NT2/D1 (cell line): Measurements from ENCODE around the gene MMP13.

Experiments used
- DNase-seq: peaks from one replicate; pipeline ENCODE4 v3.0.0-alpha.2; 2011; ENCODE audit warnings: low read depth, low spot score
- H3K27me3 ChIP-seq: 2 replicates; pipeline ENCODE4 v1.6.0; 2011; ENCODE audit warnings: mild to moderate bottlenecking; ENCODE audit not compliant: insufficient read length, insufficient read depth
- H3K36me3 ChIP-seq: 2 replicates; pipeline ENCODE4 v1.6.1; 2011; ENCODE audit warnings: mild to moderate bottlenecking, low read length, mixed read lengths; ENCODE audit not compliant: insufficient read depth, insufficient read length
- H3K4me1 ChIP-seq: 2 replicates; pipeline ENCODE4 v1.5.1; 2011; ENCODE audit not compliant: insufficient read depth, insufficient read length
- H3K4me3 ChIP-seq: 2 replicates; pipeline ENCODE4 v1.5.1; 2011; ENCODE audit warnings: low read depth; ENCODE audit not compliant: insufficient read length
- H3K9ac ChIP-seq: 2 replicates; pipeline ENCODE4 v1.6.0; 2011; ENCODE audit warnings: low read depth; ENCODE audit not compliant: insufficient read length
- H3K9me3 ChIP-seq: 2 replicates; pipeline ENCODE4 v1.5.1; 2011; ENCODE audit warnings: mild to moderate bottlenecking, low read length; ENCODE audit not compliant: insufficient read depth
- SUZ12 ChIP-seq: IDR thresholded peaks from 2 replicates; pipeline ENCODE4 v1.6.1; 2011; ENCODE audit not compliant: insufficient read length, insufficient read depth; ENCODE audit errors: extremely low read depth
- YY1 ChIP-seq: IDR thresholded peaks from 2 replicates; pipeline ENCODE4 v1.6.1; 2011; ENCODE audit not compliant: insufficient read length, insufficient read depth
- ZNF274 ChIP-seq: IDR thresholded peaks from 2 replicates; pipeline ENCODE4 v1.6.1; 2011; ENCODE audit warnings: mild to moderate bottlenecking, low read depth, low read length

Gene MMP13

DNA sequence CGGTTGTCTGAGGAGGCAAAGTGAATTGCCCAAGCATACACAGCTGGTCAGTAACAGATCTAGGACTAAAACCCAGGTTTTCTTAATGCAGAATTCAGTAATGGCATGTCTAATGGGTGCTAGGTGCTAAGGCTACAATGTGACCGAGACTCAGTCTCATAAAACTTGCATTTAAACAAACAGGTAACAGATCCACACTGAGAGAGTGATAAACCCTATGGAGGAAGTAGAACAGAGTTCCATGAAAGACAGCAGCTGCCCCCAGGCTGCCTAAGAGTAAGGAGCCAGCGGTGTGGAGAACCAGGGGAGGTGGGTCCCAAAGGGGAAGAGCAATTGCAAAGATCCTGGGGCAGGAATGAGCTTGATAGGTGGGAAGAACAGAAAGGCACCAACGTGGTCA lies 27.3 kb downstream of the MMP13 start:
- H3K4me1 ChIP-seq, result peaks cover 3% of the 10 kb centered on the region
- DNase-seq, result no peak
- no peak for TF ChIP-seq YY1
- no peak for TF ChIP-seq SUZ12
- TF ChIP-seq ZNF274, result no peak
- no peaks in the 10 kb centered on the region for H3K36me3 ChIP-seq
- no peak overlapping the region for H3K9ac ChIP-seq
- H3K27me3 ChIP-seq, result no peaks in the 10 kb centered on the region
- no peak overlapping the region for H3K4me3 ChIP-seq
- H3K9me3 ChIP-seq, result no peaks in the 10 kb centered on the region

DNA sequence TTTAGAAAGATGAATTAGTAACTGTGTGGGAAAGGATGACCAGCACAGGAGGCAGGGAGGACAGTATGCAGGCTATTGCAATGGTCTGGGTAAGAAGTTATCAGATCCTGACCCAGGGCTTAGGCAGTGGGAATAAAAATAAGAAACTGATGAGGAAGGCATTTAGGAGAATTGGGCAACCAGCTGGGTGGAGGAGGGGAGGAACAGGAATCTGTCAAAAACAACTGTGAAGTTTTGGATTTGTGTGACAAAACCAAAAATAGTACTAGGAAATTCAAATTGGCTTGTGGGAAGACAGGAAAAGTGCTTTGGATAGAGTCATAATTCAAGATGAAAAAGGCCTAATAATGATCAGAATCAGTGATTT lies 27.9 kb downstream of the MMP13 start:
- H3K4me1 ChIP-seq, result peaks cover 3% of the 10 kb centered on the region
- H3K36me3 ChIP-seq, result no peaks in the 10 kb centered on the region
- H3K27me3 ChIP-seq, result no peaks in the 10 kb centered on the region
- H3K9me3 ChIP-seq, result no peaks in the 10 kb centered on the region
- H3K9ac ChIP-seq, result no peak overlapping the region
- no peak overlapping the region for H3K4me3 ChIP-seq
- TF ChIP-seq ZNF274 (no peak), YY1 (no peak), SUZ12 (no peak)
- DNase-seq, result no peak

DNA sequence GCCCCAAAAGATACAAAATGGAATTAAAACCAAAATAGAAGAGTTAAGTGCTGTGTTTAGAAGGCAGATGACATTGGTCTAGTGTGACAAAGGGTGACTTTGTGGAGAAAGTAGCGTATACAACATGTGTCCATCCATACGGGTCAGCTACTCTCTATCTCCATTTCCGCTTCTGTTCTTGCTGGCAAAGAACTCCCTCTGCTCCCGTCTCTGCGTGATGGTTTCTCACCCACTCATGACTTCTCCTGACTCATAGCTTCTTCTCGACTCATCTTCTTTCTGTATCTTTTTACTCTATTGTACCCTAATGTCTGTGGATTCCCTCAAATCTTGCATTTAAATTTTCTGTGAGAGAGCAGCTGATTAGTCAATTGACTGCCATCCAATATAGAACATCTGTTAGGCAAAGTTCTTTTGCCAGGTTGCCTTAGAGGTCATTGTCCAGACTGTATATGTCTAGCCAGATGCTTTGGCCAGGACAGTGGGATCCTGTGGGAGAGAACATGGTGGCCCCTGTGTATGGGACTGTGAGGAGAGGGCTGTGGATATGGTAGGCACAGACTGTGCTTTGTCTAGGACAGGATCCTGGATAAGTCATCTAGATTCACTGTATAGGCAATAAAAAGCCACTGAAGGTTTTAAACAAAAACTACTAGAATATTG lies 28.4 kb downstream of the MMP13 start:
- H3K9ac ChIP-seq, result no peak overlapping the region
- H3K36me3 ChIP-seq, result no peaks in the 10 kb centered on the region
- H3K9me3 ChIP-seq, result no peaks in the 10 kb centered on the region
- peaks cover 3% of the 10 kb centered on the region for H3K4me1 ChIP-seq
- TF ChIP-seq YY1 (no peak), SUZ12 (no peak), ZNF274 (no peak)
- DNase-seq, result no peak
- no peaks in the 10 kb centered on the region for H3K27me3 ChIP-seq
- H3K4me3 ChIP-seq, result no peak overlapping the region

DNA sequence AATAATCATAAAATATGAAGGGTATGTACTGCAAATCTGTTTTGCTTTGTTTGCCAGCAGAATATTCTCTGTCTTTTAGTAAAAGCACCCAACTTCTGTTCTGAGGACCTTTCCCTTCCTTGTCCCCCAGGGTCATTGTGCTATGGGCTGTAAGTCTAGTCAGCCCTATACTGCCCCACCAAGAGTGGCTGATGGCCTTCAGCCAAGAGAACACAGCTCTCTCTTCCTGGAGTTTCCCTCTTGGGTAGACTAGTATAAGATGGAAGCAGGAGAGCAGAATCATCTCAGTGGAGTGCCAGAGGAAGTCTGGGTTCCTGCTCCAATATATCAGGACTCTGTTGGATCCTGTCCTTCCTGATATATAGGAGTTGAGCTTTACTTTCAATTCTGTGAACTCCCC lies 29.0 kb downstream of the MMP13 start:
- Histone ChIP-seq H3K9ac (no peak overlapping the region), H3K9me3 (no peaks in the 10 kb centered on the region), H3K4me3 (no peak overlapping the region), H3K36me3 (no peaks in the 10 kb centered on the region), H3K4me1 (peaks cover 3% of the 10 kb centered on the region), H3K27me3 (no peaks in the 10 kb centered on the region)
- DNase-seq, result no peak
- TF ChIP-seq SUZ12, result no peak

DNA sequence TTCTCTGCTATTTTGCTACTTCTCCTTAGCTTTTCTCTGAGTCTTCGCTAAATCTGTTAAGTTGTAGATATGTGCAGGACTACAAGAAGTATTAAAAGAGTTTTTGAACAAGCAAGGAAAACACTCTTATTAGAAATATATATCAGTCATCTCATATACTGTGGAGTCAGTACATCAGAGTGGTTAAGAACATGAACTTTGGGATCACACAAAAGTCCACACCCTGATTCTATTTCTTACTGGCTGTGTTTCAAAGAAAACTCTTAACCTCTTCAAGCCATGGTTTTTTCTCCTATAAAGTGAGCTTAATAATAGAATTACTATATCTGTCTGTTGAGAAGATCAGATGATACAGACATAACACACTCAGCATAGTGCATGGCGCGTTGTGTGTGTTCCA lies 29.5 kb downstream of the MMP13 start:
- Histone ChIP-seq H3K36me3 (no peaks in the 10 kb centered on the region), H3K4me3 (no peak overlapping the region), H3K4me1 (peaks cover 3% of the 10 kb centered on the region), H3K9ac (no peak overlapping the region), H3K9me3 (no peaks in the 10 kb centered on the region), H3K27me3 (no peaks in the 10 kb centered on the region)
- no peak for DNase-seq
- no peak for TF ChIP-seq YY1
- no peak for TF ChIP-seq SUZ12
- no peak for TF ChIP-seq ZNF274

DNA sequence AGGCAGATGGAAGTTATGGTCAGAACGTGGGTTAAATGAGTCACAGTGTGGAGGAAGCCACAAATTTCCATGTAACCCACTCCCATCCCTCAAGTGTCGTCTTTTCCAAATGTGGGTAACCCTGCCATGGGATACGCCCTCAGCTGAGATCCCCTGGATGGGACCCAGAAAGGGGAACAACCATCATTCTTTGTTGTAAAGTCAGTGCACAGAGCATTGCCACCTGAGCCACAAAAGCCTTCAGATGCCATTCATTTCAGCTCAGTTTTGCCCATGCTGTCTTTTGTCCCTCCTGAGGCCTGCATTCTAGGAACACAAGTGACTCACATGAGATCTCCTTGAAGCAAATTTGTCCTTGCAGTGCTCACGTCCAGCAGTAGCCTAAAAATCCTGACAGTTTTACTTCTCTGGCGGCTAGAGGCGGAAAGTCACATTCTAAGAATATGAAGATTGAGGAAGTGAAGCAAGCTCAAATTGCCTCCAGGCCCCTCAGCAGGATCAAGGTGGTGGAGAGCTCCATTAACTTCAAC lies 30.6 kb downstream of the MMP13 start:
- H3K9me3 ChIP-seq, result no peaks in the 10 kb centered on the region
- no peak for DNase-seq
- H3K36me3 ChIP-seq, result no peaks in the 10 kb centered on the region
- no peak overlapping the region for H3K9ac ChIP-seq
- H3K4me3 ChIP-seq, result no peak overlapping the region
- TF ChIP-seq YY1, result no peak
- no peak for TF ChIP-seq ZNF274
- no peak for TF ChIP-seq SUZ12
- H3K27me3 ChIP-seq, result no peaks in the 10 kb centered on the region
- peaks cover 3% of the 10 kb centered on the region for H3K4me1 ChIP-seq

DNA sequence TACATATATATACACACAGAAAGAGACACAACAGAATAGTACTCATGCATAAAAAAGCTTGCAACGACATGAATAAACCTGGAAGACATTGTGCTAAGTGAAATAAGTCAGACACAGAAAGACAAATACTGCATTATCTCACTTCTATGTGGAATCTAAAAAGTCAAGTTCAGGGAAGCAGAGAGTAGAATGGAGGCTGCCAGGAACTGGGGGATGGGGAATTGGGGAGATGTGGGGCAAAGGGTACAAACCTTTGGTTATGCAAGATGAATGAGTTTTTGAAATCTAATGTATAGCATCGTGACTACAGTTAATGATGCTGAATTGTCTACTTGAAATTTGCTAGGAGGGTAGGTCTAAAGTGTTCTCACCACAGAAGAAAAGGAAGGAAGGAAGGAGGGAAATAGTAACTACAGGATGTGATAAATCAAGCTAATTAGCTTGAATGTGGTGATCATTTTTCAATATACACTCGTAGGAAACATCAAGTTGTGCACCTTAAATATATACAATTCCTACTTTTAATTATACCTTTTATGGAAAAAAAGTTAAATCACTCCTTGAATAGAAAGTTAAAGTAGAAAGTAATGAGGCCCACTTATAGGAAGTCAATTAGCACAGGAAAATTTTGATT lies 33.8 kb downstream of the MMP13 start:
- DNase-seq, result no peak
- Histone ChIP-seq H3K36me3 (no peaks in the 10 kb centered on the region), H3K27me3 (no peaks in the 10 kb centered on the region), H3K4me3 (no peak overlapping the region), H3K9ac (no peak overlapping the region), H3K4me1 (peaks cover 3% of the 10 kb centered on the region), H3K9me3 (no peaks in the 10 kb centered on the region)
- TF ChIP-seq ZNF274 (no peak), YY1 (no peak), SUZ12 (no peak)

DNA sequence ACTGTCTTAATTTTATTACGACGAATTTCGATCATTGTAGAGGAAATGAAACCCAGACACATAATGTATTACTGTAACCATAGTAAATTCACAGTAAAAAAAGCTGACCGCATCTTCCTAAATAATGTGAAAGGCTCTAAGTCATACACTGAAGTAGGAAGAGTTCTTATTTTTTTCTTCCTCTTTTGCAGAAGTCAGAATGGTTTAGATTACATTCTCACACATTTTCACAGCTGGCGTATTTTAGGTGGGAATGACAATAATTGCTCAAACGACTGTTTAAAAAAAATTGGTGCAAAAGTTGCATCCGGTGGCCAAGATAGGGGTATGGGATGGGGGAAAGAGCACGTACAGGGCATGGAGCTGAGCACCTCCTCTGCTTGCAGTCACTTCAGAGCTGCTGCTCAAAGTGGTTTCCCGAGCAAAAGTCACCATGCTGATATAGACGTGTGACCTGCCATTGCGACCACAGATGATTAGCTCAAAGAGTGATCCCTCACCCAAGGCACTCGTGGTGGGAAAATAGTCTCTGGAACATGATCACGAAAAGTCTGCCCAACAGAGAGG lies 35.3 kb downstream of the MMP13 start:
- Histone ChIP-seq H3K4me1 (peaks cover 3% of the 10 kb centered on the region), H3K36me3 (no peaks in the 10 kb centered on the region), H3K27me3 (no peaks in the 10 kb centered on the region), H3K9me3 (no peaks in the 10 kb centered on the region), H3K9ac (no peak overlapping the region), H3K4me3 (no peak overlapping the region)
- DNase-seq, result no peak
- TF ChIP-seq YY1, result no peak
- TF ChIP-seq SUZ12, result no peak
- no peak for TF ChIP-seq ZNF274
